H1 (cell line): ENCODE measurements around the gene PCDHGB7. TPM values are rescaled to one million over a fixed set of nuclear protein-coding genes. Genes with fewer than 3 reads are reported as not detected.

ENCODE experiments used
- CTCF ChIA-PET: fragments of 300-600 bp; sonication (Branson Sonifier 250); formaldehyde crosslinking; loops from one replicate; lab custom pipeline; 2021; ENCODE audit not compliant: partially characterized antibody; lab: Charles Lee
- POLR2A ChIA-PET: fragments of 300-600 bp; sonication (Branson Sonifier 250); formaldehyde crosslinking; loops from one replicate; lab custom pipeline; 2021; ENCODE audit warnings: inconsistent platforms; ENCODE audit not compliant: partially characterized antibody; lab: Charles Lee
- DNase-seq, 2 experiments: peaks; one replicate each; pipeline versions ENCODE4 v3.0.0 to v3.0.0-alpha.2; 2010 to 2022; ENCODE audit warnings: low spot score in 2 of 2, low read depth in 1 of 2, mixed read lengths in 1 of 2
- FAIRE-seq: peaks from 2 replicates; lab custom pipeline; 2011; peaks lifted over from hg19 to GRCh38; lab: Jason Lieb, UNC
- H2AFZ ChIP-seq: 2 replicates; pipeline ENCODE4 v1.8.1; 2012; ENCODE audit warnings: low read length, inconsistent platforms
- H2AK5ac ChIP-seq: 2 replicates; pipeline ENCODE4 v1.6.1; 2013; ENCODE audit warnings: low read depth, low read length
- H2BK120ac ChIP-seq: replicated peaks from 2 replicates; pipeline ENCODE3; 2013; ENCODE audit warnings: low read depth, low read length, inconsistent platforms
- H2BK12ac ChIP-seq: 2 replicates; pipeline ENCODE4 v1.6.1; 2013; ENCODE audit warnings: low read depth, low read length
- H2BK15ac ChIP-seq: 2 replicates; pipeline ENCODE4 v1.6.1; 2013; ENCODE audit warnings: low read length
- H2BK20ac ChIP-seq: 2 replicates; pipeline ENCODE4 v1.6.1; 2013; ENCODE audit warnings: low read length
- H2BK5ac ChIP-seq: 2 replicates; pipeline ENCODE4 v1.6.1; 2013; ENCODE audit warnings: low read depth, low read length
- H3K14ac ChIP-seq: 2 replicates; pipeline ENCODE4 v1.6.1; 2013; ENCODE audit warnings: inconsistent platforms; ENCODE audit not compliant: insufficient read length
- H3K18ac ChIP-seq: 2 replicates; pipeline ENCODE4 v1.6.1; 2013; ENCODE audit warnings: low read length; ENCODE audit errors: extremely low read depth
- H3K23ac ChIP-seq: 2 replicates; pipeline ENCODE4 v1.6.1; 2013; ENCODE audit warnings: inconsistent platforms; ENCODE audit not compliant: insufficient read length
- H3K23me2 ChIP-seq: 2 replicates; pipeline ENCODE4 v1.6.1; 2013; ENCODE audit warnings: low read depth, low read length
- H3K27ac ChIP-seq: 2 replicates; pipeline ENCODE4 v1.6.1; 2011; ENCODE audit warnings: low read depth, low read length, inconsistent platforms
- H3K27me3 ChIP-seq, 4 experiments: replicated peaks in 1 of 4; 1 replicate in 1 of 4; 2 replicates in 3 of 4; pipeline versions ENCODE4 v1.6.1 to v1.8.1; 2011 to 2013; ENCODE audit warnings: low read length in 3 of 4, mild to moderate bottlenecking in 3 of 4, inconsistent platforms in 2 of 4, mixed read lengths in 2 of 4, moderate library complexity in 1 of 4; ENCODE audit not compliant: control insufficient read depth in 3 of 4, insufficient read depth in 3 of 4; ENCODE audit errors: extremely low read depth in 1 of 4
- H3K36me3 ChIP-seq, 4 experiments: 2 replicates each; pipeline versions ENCODE4 v1.6.1 to v1.8.1; 2011 to 2013; ENCODE audit warnings: mild to moderate bottlenecking in 4 of 4, low read length in 3 of 4, moderate library complexity in 2 of 4, control low read depth in 1 of 4, inconsistent platforms in 1 of 4; ENCODE audit not compliant: insufficient read depth in 4 of 4, control insufficient read depth in 2 of 4
- H3K4ac ChIP-seq: replicated peaks from 2 replicates; pipeline ENCODE3; 2013; ENCODE audit warnings: low read length, low read depth, mixed read lengths, inconsistent platforms; ENCODE audit not compliant: insufficient read length
- H3K4me1 ChIP-seq, 4 experiments: replicated peaks in 1 of 4; 1 replicate in 1 of 4; 2 replicates in 3 of 4; pipeline versions ENCODE4 v1.6.1 to v1.8.1; 2011 to 2013; ENCODE audit warnings: low read length in 3 of 4, inconsistent platforms in 2 of 4, mixed read lengths in 1 of 4; ENCODE audit not compliant: insufficient read depth in 4 of 4, control insufficient read depth in 3 of 4
- H3K4me2 ChIP-seq, 2 experiments: 2 replicates each; pipeline versions ENCODE4 v1.6.1 to v1.8.1; 2011 to 2013; ENCODE audit warnings: low read depth in 2 of 2, low read length in 2 of 2, control low read depth in 1 of 2, inconsistent platforms in 1 of 2, mild to moderate bottlenecking in 1 of 2; ENCODE audit not compliant: insufficient read depth in 1 of 2
- H3K4me3 ChIP-seq, 4 experiments: fragments of 200-600, 300-600 bp in 1 of 4; sonication (generic), shearing (Covaris generic), sonication (Bioruptor Twin) in 1 of 4; 2 replicates each; pipeline versions ENCODE4 v1.5.1 to v1.8.1; 2011 to 2016; ENCODE audit warnings: low read length in 4 of 4, low read depth in 3 of 4, control low read depth in 2 of 4, inconsistent platforms in 2 of 4, mild to moderate bottlenecking in 2 of 4, mixed read lengths in 1 of 4, moderate library complexity in 1 of 4; ENCODE audit not compliant: insufficient read depth in 2 of 4; ENCODE audit errors: extremely low read depth in 1 of 4
- H3K56ac ChIP-seq: replicated peaks from 2 replicates; pipeline ENCODE3; 2013; ENCODE audit warnings: low read depth, mild to moderate bottlenecking, mixed read lengths, low read length, inconsistent platforms; ENCODE audit not compliant: insufficient read length
- H3K79me1 ChIP-seq: 2 replicates; pipeline ENCODE4 v1.6.1; 2013; ENCODE audit warnings: low read depth, low read length, control low read depth
- H3K79me2 ChIP-seq, 2 experiments: 2 replicates each; pipeline versions ENCODE4 v1.6.1 to v1.8.1; 2012 to 2013; ENCODE audit warnings: low read length in 2 of 2, mild to moderate bottlenecking in 2 of 2, inconsistent platforms in 1 of 2; ENCODE audit not compliant: insufficient read depth in 2 of 2, control insufficient read depth in 1 of 2
- H3K9ac ChIP-seq, 4 experiments: replicated peaks in 1 of 4; 1 replicate in 1 of 4; 2 replicates in 3 of 4; pipeline versions ENCODE4 v1.6.1 to v1.8.1; 2011 to 2013; ENCODE audit warnings: low read depth in 3 of 4, low read length in 3 of 4, control low read depth in 2 of 4, mild to moderate bottlenecking in 2 of 4, moderate library complexity in 2 of 4, inconsistent platforms in 1 of 4; ENCODE audit errors: extremely low read depth in 1 of 4
- H3K9me3 ChIP-seq, 2 experiments: 2 replicates each; pipeline versions ENCODE4 v1.6.1 to v1.8.1; 2012 to 2013; ENCODE audit warnings: mild to moderate bottlenecking in 2 of 2, moderate library complexity in 2 of 2, control low read depth in 1 of 2, inconsistent platforms in 1 of 2, low read depth in 1 of 2, low read length in 1 of 2, mixed read lengths in 1 of 2; ENCODE audit not compliant: insufficient read depth in 2 of 2
- H4K20me1 ChIP-seq, 2 experiments: replicated peaks in 1 of 2; 2 replicates each; pipeline versions ENCODE3 to v1.8.1; 2011 to 2013; ENCODE audit warnings: inconsistent platforms in 2 of 2, low read length in 2 of 2, mild to moderate bottlenecking in 1 of 2; ENCODE audit not compliant: insufficient read depth in 2 of 2, control insufficient read depth in 1 of 2
- H4K5ac ChIP-seq: 2 replicates; pipeline ENCODE4 v1.6.1; 2013; ENCODE audit warnings: low read length, low read depth, mixed read lengths, inconsistent platforms; ENCODE audit not compliant: insufficient read length
- H4K8ac ChIP-seq: 2 replicates; pipeline ENCODE4 v1.8.0; 2013; ENCODE audit warnings: mild to moderate bottlenecking, moderate library complexity, low read length, inconsistent platforms; ENCODE audit not compliant: insufficient read depth; ENCODE audit errors: extremely low read depth
- H4K91ac ChIP-seq: replicated peaks from 2 replicates; pipeline ENCODE3; 2013; ENCODE audit warnings: low read length, mixed read lengths, inconsistent platforms; ENCODE audit not compliant: insufficient read length
- RAD21 ChIP-seq, 2 experiments: IDR thresholded peaks in 1 of 2; conservative IDR thresholded peaks in 1 of 2; 2 replicates each; pipeline ENCODE4 v1.6.1; 2011; ENCODE audit warnings: low read depth in 2 of 2, low read length in 2 of 2, improper control_type of control experiment in 1 of 2, inconsistent platforms in 1 of 2, mild to moderate bottlenecking in 1 of 2, moderate library complexity in 1 of 2
- RFX5 ChIP-seq: IDR thresholded peaks from 2 replicates; pipeline ENCODE4 v1.6.1; 2011; ENCODE audit warnings: low read depth, low read length, improper control_type of control experiment, borderline replicate concordance
- WGBS, 2 experiments: shearing (Covaris generic) in 1 of 2; methylation state at CpG; one replicate each; pipeline versions ENCODE4 v1.1.6 to v1.1.7; 2013 to 2015; ENCODE audit warnings: low lambda C conversion rate in 2 of 2, mixed read lengths in 2 of 2, inconsistent platforms in 1 of 2, low coverage in 1 of 2, missing lambda C conversion rate in 1 of 2; ENCODE audit not compliant: insufficient replicate concordance in 2 of 2, insufficient coverage in 1 of 2, insufficient read length in 1 of 2; ENCODE audit errors: extremely low coverage in 1 of 2, missing lambda C conversion rate in 1 of 2; 5-methylcytosine and 5-hydroxymethylcytosine counted together
- polyA plus RNA-seq, 7 experiments: library from polyadenylated mRNA; depleted of rRNA in 3 of 7; stranded (reverse) in 5 of 7; unstranded in 2 of 7; fragments of >200 nt in 5 of 7; fragments of 200-250 nt in 2 of 7; gene quantifications; 1 replicate in 5 of 7; 2 replicates in 1 of 7; 4 replicates in 1 of 7; pipeline versions ENCODE4 v1.2.1 to v1.2.3, GENCODE V29; 2011 to 2013; ENCODE audit warnings: missing spikeins in 2 of 7, mixed read lengths in 2 of 7
- total RNA-seq: library from RNA; stranded (reverse); fragmentation: NEBNext Ultra II Directional; extraction: Animal tissue kit (Norgen Biotek cat#: 25700); gene quantifications from 2 replicates; pipeline ENCODE4 v1.2.1, GENCODE V29; 2021

The PCDHGB7 gene
- total and polyA plus RNA-seq, 2 of the 8 experiments (the other 6 are each of a cell fraction or from before 2014, with no cell fraction given), result 4.1 to 9.5 TPM

DNA sequence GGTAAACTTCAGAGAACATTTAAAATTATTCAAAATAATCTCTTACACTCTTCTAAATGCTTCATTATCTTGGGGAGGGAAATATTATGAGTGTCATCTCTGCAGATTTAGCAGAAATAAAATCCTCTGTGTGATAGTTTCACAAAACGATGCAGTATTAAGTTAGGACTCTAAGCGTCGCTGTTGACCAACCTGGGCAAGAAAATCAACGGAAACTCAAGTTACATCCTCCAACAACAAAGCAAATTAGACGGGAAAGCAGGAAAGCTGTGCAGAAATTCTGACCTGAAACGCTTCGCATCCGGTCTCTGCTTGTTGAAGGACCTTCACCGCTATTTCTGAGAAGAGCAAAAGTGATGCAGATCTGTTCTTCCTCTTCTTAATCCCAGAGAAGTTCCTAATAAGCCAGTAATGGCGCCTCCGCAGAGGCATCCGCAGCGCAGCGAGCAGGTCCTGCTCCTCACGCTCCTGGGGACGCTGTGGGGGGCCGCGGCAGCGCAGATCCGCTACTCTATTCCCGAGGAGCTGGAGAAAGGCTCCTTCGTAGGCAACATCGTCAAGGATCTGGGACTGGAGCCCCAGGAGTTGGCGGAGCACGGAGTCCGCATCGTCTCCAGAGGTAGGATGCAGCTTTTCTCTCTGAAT, 43.7 kb upstream of the PCDHGB7 start, which contains the start of gene PCDHGA6:
TSS of gene PCDHGA6 (plus strand) at position 219 of the 645 bp plus-strand sequence. CDS start at position 412, 193 bp downstream.
- DNase-seq, result no peak
- no peak within 1 kb of the TSS for H3K23ac ChIP-seq
- 96% methylated on average over 27 of the region's 27 CpGs; no CpG with 5 or more reads in 1 of the 2 experiments for WGBS, 2 experiments
- ChIA-PET POLR2A (interaction anchor here (1.3 kb wide), 1 partner anchor 17 kb away, joined by 3 read pairs; no protein-coding TSS in a partner anchor), CTCF (interaction anchor here (0.8 to 2.9 kb wide), 14 partner anchors 9 to 184 kb away, joined by 3 to 11 read pairs (median 4); partner anchors contain the start of genes PCDHGA10, PCDHGA5, PCDHGB2 and PCDHGB4)
- no peaks in the 10 kb centered on the region for H3K23me2 ChIP-seq
- H3K79me2 ChIP-seq, result no peaks in the 10 kb centered on the region
- H3K18ac ChIP-seq, result no peak within 1 kb of the TSS
- no peak within 1 kb of the TSS for H2BK120ac ChIP-seq
- no peak within 1 kb of the TSS for H2BK12ac ChIP-seq
- H3K4me1 ChIP-seq, result no peaks in the 10 kb centered on the region
- peaks cover 0 to 3% (median 0%) of the 10 kb centered on the region in 4 experiments; a peak in 2 of 8 replicates for H3K36me3 ChIP-seq
- no peak within 1 kb of the TSS for H4K91ac ChIP-seq
- no peak within 1 kb of the TSS for H2BK5ac ChIP-seq
- H3K27ac ChIP-seq, result no peak within 1 kb of the TSS
- H3K9ac ChIP-seq, result no peak within 1 kb of the TSS
- H3K4ac ChIP-seq, result no peak within 1 kb of the TSS
- no peak within 1 kb of the TSS for H2AFZ ChIP-seq
- H3K4me2 ChIP-seq, result no peak within 1 kb of the TSS
- no peak within 1 kb of the TSS for H2AK5ac ChIP-seq
- no peak within 1 kb of the TSS for H3K4me3 ChIP-seq
- H4K5ac ChIP-seq, result no peak within 1 kb of the TSS
- no peak within 1 kb of the TSS for H4K8ac ChIP-seq
- H2BK15ac ChIP-seq, result no peak within 1 kb of the TSS
- no peak within 1 kb of the TSS for H2BK20ac ChIP-seq
- H3K14ac ChIP-seq, result no peak within 1 kb of the TSS
- H3K9me3 ChIP-seq, result peaks cover 36 to 51% of the 10 kb centered on the region in 2 experiments; a peak in 3 of 4 replicates
- TF ChIP-seq RAD21 (IDR thresholded peaks at IDR 0.05 in 1 of 2, conservative IDR thresholded peaks at IDR 0.05 in 1 of 2; ENCODE audit: low read depth in 2 of 2, low read length in 2 of 2) (0 out of 4 replicates have a peak, but pooled peaks of 1 of the 2 experiments have one; percentile 9), RFX5 (no peak)
- TF ChIP-seq, all 59 proteins: peak for 1
- no peaks in the 10 kb centered on the region for H3K27me3 ChIP-seq
- H3K56ac ChIP-seq, result no peak within 1 kb of the TSS
- no peak for FAIRE-seq
- no peaks in the 10 kb centered on the region for H4K20me1 ChIP-seq
- no peaks in the 10 kb centered on the region for H3K79me1 ChIP-seq
